ENCODE results near the gene SRGAP2C. TPM values are rescaled to one million over a fixed set of nuclear protein-coding genes. Genes with fewer than 3 reads are reported as not detected.
"Not testable (repeated sequence)": the region's sequence is repeated elsewhere in the genome, so short reads cannot be mapped to it uniquely, and the experiment has no call there.

The SRGAP2C gene
- polyA plus RNA-seq, 3 donors from 2014 or later = 0.69 to 2.0 (median 1.3) TPM

GRCh38 chr1:121296563-121296962 is 111.8 kb downstream of the SRGAP2C start:
- H3K4me1 Mint-ChIP-seq; H3K9me3 Mint-ChIP-seq; H3K27ac Mint-ChIP-seq; H3K4me3 Mint-ChIP-seq; H3K36me3 Mint-ChIP-seq; DNase-seq; H3K27me3 Mint-ChIP-seq (ENCODE audit: low read depth in 3 of 3): not testable (repeated sequence)

- not testable (repeated sequence) for H3K36me3 Mint-ChIP-seq; H3K27ac Mint-ChIP-seq; H3K4me1 Mint-ChIP-seq; H3K27me3 Mint-ChIP-seq (ENCODE audit: low read depth in 3 of 3); H3K4me3 Mint-ChIP-seq; DNase-seq; H3K9me3 Mint-ChIP-seq
These were observed 113.8 kb downstream of the SRGAP2C start for GRCh38 chr1:121298529-121298928.

- H3K9me3 Mint-ChIP-seq; H3K4me1 Mint-ChIP-seq; H3K4me3 Mint-ChIP-seq; H3K27ac Mint-ChIP-seq; H3K27me3 Mint-ChIP-seq (ENCODE audit: low read depth in 3 of 3); H3K36me3 Mint-ChIP-seq; DNase-seq: not testable (repeated sequence)
These were observed 114.9 kb downstream of the SRGAP2C start for GRCh38 chr1:121299514-121300149.

- not testable (repeated sequence) for H3K36me3 Mint-ChIP-seq; DNase-seq; H3K27me3 Mint-ChIP-seq (ENCODE audit: low read depth in 3 of 3); H3K9me3 Mint-ChIP-seq; H3K27ac Mint-ChIP-seq; H3K4me1 Mint-ChIP-seq; H3K4me3 Mint-ChIP-seq
These were observed 117.1 kb downstream of the SRGAP2C start for GRCh38 chr1:121301876-121302275.

GRCh38 chr1:121307759-121308158 is 123.0 kb downstream of the SRGAP2C start:
- H3K36me3 Mint-ChIP-seq; H3K4me3 Mint-ChIP-seq; DNase-seq; H3K27ac Mint-ChIP-seq; H3K9me3 Mint-ChIP-seq; H3K4me1 Mint-ChIP-seq; H3K27me3 Mint-ChIP-seq (ENCODE audit: low read depth in 3 of 3): not testable (repeated sequence)

- H3K27ac Mint-ChIP-seq; H3K36me3 Mint-ChIP-seq; DNase-seq; H3K4me1 Mint-ChIP-seq; H3K4me3 Mint-ChIP-seq; H3K9me3 Mint-ChIP-seq; H3K27me3 Mint-ChIP-seq (ENCODE audit: low read depth in 3 of 3): not testable (repeated sequence)
These were observed 130.7 kb downstream of the SRGAP2C start for GRCh38 chr1:121315509-121315908.

- H3K27me3 Mint-ChIP-seq (ENCODE audit: low read depth in 3 of 3); H3K4me3 Mint-ChIP-seq; DNase-seq; H3K27ac Mint-ChIP-seq; H3K9me3 Mint-ChIP-seq; H3K4me1 Mint-ChIP-seq; H3K36me3 Mint-ChIP-seq: not testable (repeated sequence)
These were observed 131.3 kb downstream of the SRGAP2C start for GRCh38 chr1:121316081-121316480.

- not testable (repeated sequence) for H3K4me3 Mint-ChIP-seq, DNase-seq, H3K9me3 Mint-ChIP-seq
These were observed 133.0 kb downstream of the SRGAP2C start for GRCh38 chr1:121317491-121318468.

GRCh38 chr1:121318687-121319086 is 133.9 kb downstream of the SRGAP2C start:
- not testable (repeated sequence) for H3K4me1 Mint-ChIP-seq; DNase-seq; H3K27me3 Mint-ChIP-seq (ENCODE audit: low read depth in 3 of 3); H3K36me3 Mint-ChIP-seq; H3K27ac Mint-ChIP-seq; H3K9me3 Mint-ChIP-seq; H3K4me3 Mint-ChIP-seq

More at GRCh38 chr1:121317491-121318468, 133.0 kb downstream of the SRGAP2C start:
- not testable (repeated sequence) for H3K36me3 Mint-ChIP-seq; H3K27me3 Mint-ChIP-seq (ENCODE audit: low read depth in 3 of 3); H3K4me1 Mint-ChIP-seq; H3K27ac Mint-ChIP-seq

GRCh38 chr1:121321660-121322059 is 136.9 kb downstream of the SRGAP2C start:
- not testable (repeated sequence) for H3K9me3 Mint-ChIP-seq; H3K36me3 Mint-ChIP-seq; H3K27me3 Mint-ChIP-seq (ENCODE audit: low read depth in 3 of 3); H3K4me3 Mint-ChIP-seq; H3K4me1 Mint-ChIP-seq; DNase-seq; H3K27ac Mint-ChIP-seq

GRCh38 chr1:121324726-121325125 is 140.0 kb downstream of the SRGAP2C start:
- not testable (repeated sequence) for H3K36me3 Mint-ChIP-seq; H3K4me3 Mint-ChIP-seq; H3K27ac Mint-ChIP-seq; DNase-seq; H3K4me1 Mint-ChIP-seq; H3K9me3 Mint-ChIP-seq; H3K27me3 Mint-ChIP-seq (ENCODE audit: low read depth in 3 of 3)

GRCh38 chr1:121332141-121332540 is 147.4 kb downstream of the SRGAP2C start:
- not testable (repeated sequence) for DNase-seq; H3K9me3 Mint-ChIP-seq; H3K4me3 Mint-ChIP-seq; H3K27me3 Mint-ChIP-seq (ENCODE audit: low read depth in 3 of 3); H3K4me1 Mint-ChIP-seq; H3K36me3 Mint-ChIP-seq; H3K27ac Mint-ChIP-seq

- not testable (repeated sequence) for H3K4me3 Mint-ChIP-seq; DNase-seq; H3K9me3 Mint-ChIP-seq; H3K27ac Mint-ChIP-seq; H3K4me1 Mint-ChIP-seq; H3K36me3 Mint-ChIP-seq; H3K27me3 Mint-ChIP-seq (ENCODE audit: low read depth in 3 of 3)
These were observed 148.1 kb downstream of the SRGAP2C start for GRCh38 chr1:121332599-121333562.

- H3K4me1 Mint-ChIP-seq; H3K27ac Mint-ChIP-seq; H3K4me3 Mint-ChIP-seq; H3K27me3 Mint-ChIP-seq (ENCODE audit: low read depth in 3 of 3); H3K9me3 Mint-ChIP-seq; H3K36me3 Mint-ChIP-seq; DNase-seq: not testable (repeated sequence)
These were observed 153.2 kb downstream of the SRGAP2C start for GRCh38 chr1:121337958-121338357.
